Ascending aorta (tissue), 2 donors: ENCODE results near the gene USP36. TPM values are rescaled to one million over a fixed set of nuclear protein-coding genes. Genes with fewer than 3 reads are reported as not detected.
"Not testable (repeated sequence)": the region's sequence is repeated elsewhere in the genome, so short reads cannot be mapped to it uniquely, and the experiment has no call there.

Experiments used
- DNase-seq, 2 donors: peaks; one replicate each; pipeline ENCODE4 v3.0.0-alpha.2; 2019; ENCODE audit warnings: low spot score in 2 of 2
- H3K27ac ChIP-seq, 2 donors: fragments of 200-600 bp; sonication (generic); one replicate each; pipeline ENCODE4 v1.5.1; 2016 to 2017; ENCODE audit warnings: mild to moderate bottlenecking in 1 of 2
- H3K27me3 ChIP-seq: fragments of 200-600 bp; sonication (generic); one replicate; pipeline ENCODE4 v1.5.1; 2017
- H3K36me3 ChIP-seq, 2 donors: fragments of 200-600 bp; sonication (generic); one replicate each; pipeline ENCODE4 v1.5.1; 2016
- H3K4me1 ChIP-seq, 2 donors: fragments of 200-600 bp; sonication (generic); one replicate each; pipeline ENCODE4 v1.5.1; 2016 to 2017; ENCODE audit warnings: mild to moderate bottlenecking in 1 of 2
- H3K4me3 ChIP-seq, 2 donors: fragments of 200-600 bp; sonication (generic); one replicate each; pipeline ENCODE4 v1.5.1; 2016 to 2017; ENCODE audit warnings: mild to moderate bottlenecking in 1 of 2
- H3K9me3 ChIP-seq, 2 donors: fragments of 200-600 bp; sonication (generic); one replicate each; pipeline ENCODE4 v1.5.1; 2016
- intact Hi-C: fragments of 100-400 bp; cut with DNase I; formaldehyde crosslinking; loops from one replicate; pipeline ENCODE4 v1.15.1; 2023
- total RNA-seq: library from RNA; depleted of rRNA; stranded (reverse); fragments of >200 nt; gene quantifications from one replicate; pipeline ENCODE4 v1.1.0, GENCODE V29; 2016
- TF ChIP-seq, protein P1 (sequence below), 3 experiments: fragments of 200-600 bp in 2 of 3; fragments of 450-650 bp in 1 of 3; sonication (generic) in 2 of 3; IDR thresholded peaks; one replicate each; pipeline ENCODE4 v1.5.1; 2016 to 2019; ENCODE audit warnings: antibody characterized with exemption in 3 of 3, mild to moderate bottlenecking in 1 of 3, moderate library complexity in 1 of 3

USP36 gene
- total RNA-seq, 1 donor from 2014 or later: 111 TPM

DNA sequence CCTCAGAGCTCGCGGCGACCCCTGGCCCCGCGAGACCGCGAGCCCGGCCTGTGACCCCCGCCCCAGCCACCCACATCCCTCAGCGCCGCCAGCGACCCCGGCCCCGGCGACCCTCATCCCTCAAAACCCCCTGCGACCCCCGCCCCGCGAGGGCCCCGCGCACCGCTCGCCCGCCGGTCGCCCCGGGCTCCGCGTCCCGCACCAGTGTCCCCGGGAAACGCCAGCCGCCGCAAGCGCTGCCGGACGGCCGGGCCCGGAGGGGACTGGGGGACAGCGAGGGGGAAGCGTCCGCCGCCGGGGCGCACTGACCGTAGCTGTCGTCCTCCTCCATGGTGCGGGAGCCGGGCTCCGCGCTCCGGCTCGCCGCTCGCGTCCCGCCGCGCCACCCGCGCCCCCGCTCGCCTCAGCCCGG lies 58.7 kb downstream of the USP36 start, which contains the start of gene CYTH1:
CYTH1 (minus strand) TSS at position 381 of the 412 bp plus-strand sequence; CDS start at position 331, 50 bp downstream.
- Histone ChIP-seq H3K9me3 (no peaks in the 10 kb centered on the region), H3K27me3 (no peaks in the 10 kb centered on the region), H3K27ac (peak within 1 kb of the TSS; percentile 87 to 91), H3K4me3 (peak within 1 kb of the TSS; percentile 90 to 92), H3K4me1 (peaks cover 0 to 5% of the 10 kb centered on the region in 2 donors), H3K36me3 (no peaks in the 10 kb centered on the region)
- intact Hi-C loops: loop anchor here (1.0 to 10.0 kb wide), 2 partner anchors 59 to 293 kb away; partner anchors contain the start of gene ENGASE
- TF ChIP-seq, protein P1, sequence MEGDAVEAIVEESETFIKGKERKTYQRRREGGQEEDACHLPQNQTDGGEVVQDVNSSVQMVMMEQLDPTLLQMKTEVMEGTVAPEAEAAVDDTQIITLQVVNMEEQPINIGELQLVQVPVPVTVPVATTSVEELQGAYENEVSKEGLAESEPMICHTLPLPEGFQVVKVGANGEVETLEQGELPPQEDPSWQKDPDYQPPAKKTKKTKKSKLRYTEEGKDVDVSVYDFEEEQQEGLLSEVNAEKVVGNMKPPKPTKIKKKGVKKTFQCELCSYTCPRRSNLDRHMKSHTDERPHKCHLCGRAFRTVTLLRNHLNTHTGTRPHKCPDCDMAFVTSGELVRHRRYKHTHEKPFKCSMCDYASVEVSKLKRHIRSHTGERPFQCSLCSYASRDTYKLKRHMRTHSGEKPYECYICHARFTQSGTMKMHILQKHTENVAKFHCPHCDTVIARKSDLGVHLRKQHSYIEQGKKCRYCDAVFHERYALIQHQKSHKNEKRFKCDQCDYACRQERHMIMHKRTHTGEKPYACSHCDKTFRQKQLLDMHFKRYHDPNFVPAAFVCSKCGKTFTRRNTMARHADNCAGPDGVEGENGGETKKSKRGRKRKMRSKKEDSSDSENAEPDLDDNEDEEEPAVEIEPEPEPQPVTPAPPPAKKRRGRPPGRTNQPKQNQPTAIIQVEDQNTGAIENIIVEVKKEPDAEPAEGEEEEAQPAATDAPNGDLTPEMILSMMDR (IDR thresholded peaks at IDR 0.05): no peak
- no peak for DNase-seq

- TF ChIP-seq, protein P1 (IDR thresholded peaks at IDR 0.05): no peak
- H3K4me3 ChIP-seq: peak overlapping the region; percentile 90 to 92
- H3K4me1 ChIP-seq: peaks cover 0 to 5% of the 10 kb centered on the region in 2 donors
- no peaks in the 10 kb centered on the region for H3K27me3 ChIP-seq
- no peaks in the 10 kb centered on the region for H3K36me3 ChIP-seq
- peak overlapping the region; percentile 87 to 91 for H3K27ac ChIP-seq
- no peaks in the 10 kb centered on the region for H3K9me3 ChIP-seq
- intact Hi-C loops: loop anchor here (10.0 kb wide), 1 partner anchor 294 kb away; the partner anchor contains the start of gene ENGASE
- DNase-seq: peak in 1 of 2 donors; percentile 76
Observed at GRCh38 chr17:78781104-78781892, 59.3 kb downstream of the USP36 start.

DNA sequence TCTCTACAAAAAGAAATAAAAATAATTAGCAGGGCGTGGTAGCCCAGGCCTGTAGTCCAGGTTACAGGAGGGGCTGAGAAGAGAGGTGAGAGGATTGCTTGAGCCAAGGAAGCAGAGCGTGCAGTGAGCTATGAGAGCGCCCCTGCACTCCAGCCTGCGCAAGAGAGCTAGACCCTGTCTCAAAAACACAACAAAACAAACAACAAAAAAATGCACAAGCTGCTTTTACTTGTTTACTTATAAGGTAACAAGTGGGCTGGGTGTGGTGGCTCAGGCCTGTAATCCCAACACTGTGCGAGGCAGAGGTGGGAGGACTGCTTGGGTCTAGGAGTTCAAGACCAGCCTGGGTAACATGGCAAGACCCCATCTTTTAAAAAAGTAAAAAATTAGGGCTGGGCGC lies 60.3 kb downstream of the USP36 start:
- Histone ChIP-seq H3K9me3 (no peaks in the 10 kb centered on the region), H3K36me3 (no peaks in the 10 kb centered on the region), H3K27ac (peak overlapping the region; percentile 87 to 91), H3K4me3 (peak overlapping the region in 1 of 2 donors; percentile 92), H3K4me1 (peaks cover 0 to 5% of the 10 kb centered on the region in 2 donors), H3K27me3 (no peaks in the 10 kb centered on the region)
- TF ChIP-seq, protein P1 (IDR thresholded peaks at IDR 0.05): no peak
- DNase-seq: no peak
- intact Hi-C loops: loop anchor here (10.0 kb wide), 1 partner anchor 294 kb away; the partner anchor contains the start of gene ENGASE

DNA sequence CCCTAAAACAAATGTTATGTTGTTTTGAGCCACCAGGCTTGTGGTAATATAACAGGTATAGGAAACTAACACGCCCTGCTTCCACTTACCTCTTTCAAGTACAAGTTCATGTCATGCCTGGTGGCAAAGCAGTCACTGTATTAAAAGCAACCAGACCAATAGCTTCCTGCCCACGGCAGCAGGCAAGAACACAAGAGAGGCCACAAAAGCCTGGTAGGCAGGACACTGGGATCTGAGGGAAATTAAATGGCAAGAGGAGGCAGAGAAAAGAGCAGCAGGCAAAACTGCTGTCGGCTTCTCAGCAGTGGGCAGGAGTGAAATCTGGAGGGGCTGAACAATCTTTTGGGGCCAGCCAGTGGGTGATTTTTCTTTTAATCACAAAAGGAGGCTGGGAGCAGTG lies 60.8 kb downstream of the USP36 start:
- H3K4me1 ChIP-seq: peaks cover 0 to 5% of the 10 kb centered on the region in 2 donors
- intact Hi-C loops: loop anchor here (10.0 kb wide), 1 partner anchor 295 kb away; the partner anchor contains the start of gene ENGASE
- no peak for DNase-seq
- H3K4me3 ChIP-seq: peak overlapping the region in 1 of 2 donors; percentile 92
- H3K27me3 ChIP-seq: no peaks in the 10 kb centered on the region
- H3K27ac ChIP-seq: peak overlapping the region; percentile 87 to 91
- H3K9me3 ChIP-seq: no peaks in the 10 kb centered on the region
- no peaks in the 10 kb centered on the region for H3K36me3 ChIP-seq
- TF ChIP-seq, protein P1 (IDR thresholded peaks at IDR 0.05): no peak

GRCh38 chr17:78779286-78779651 lies 61.3 kb downstream of the USP36 start:
- H3K9me3 ChIP-seq, H3K4me3 ChIP-seq, H3K4me1 ChIP-seq, intact Hi-C loops, H3K27ac ChIP-seq, DNase-seq, H3K27me3 ChIP-seq, H3K36me3 ChIP-seq: not testable (repeated sequence)

DNA sequence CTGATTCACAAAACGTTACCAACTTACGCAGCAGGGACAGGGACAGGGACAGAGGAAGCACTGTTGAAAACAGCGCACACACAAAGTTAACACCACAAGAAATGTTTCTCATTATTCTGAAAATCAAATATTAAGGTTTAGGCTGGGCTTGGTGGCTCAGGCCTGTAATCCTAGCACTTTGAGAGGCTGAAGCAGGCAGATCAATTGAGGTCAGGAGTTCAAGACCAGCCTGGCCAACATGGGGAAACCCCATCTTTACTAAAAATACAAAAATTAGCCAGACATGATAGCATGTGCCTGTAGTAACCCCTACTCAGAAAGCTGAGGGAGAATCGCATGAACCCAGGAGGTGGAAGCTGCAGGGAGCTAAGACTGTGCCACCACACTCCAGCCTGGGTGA lies 62.7 kb downstream of the USP36 start:
- no peak for DNase-seq
- TF ChIP-seq, protein P1 (IDR thresholded peaks at IDR 0.05): no peak
- Histone ChIP-seq H3K36me3 (no peaks in the 10 kb centered on the region), H3K4me1 (peaks cover 0 to 3% of the 10 kb centered on the region in 2 donors), H3K9me3 (no peaks in the 10 kb centered on the region), H3K4me3 (no peak overlapping the region), H3K27me3 (no peaks in the 10 kb centered on the region), H3K27ac (no peak overlapping the region)
- intact Hi-C loops: no loop called here
